GM18526 (cell line): ENCODE results near the gene SYAP1.
A peak's percentile ranks its signal among the peaks of the same experiment; 100 is the strongest.

ENCODE experiments used
- POLR2A ChIP-seq: IDR thresholded peaks from 3 replicates; pipeline ENCODE4 v1.6.1; 2011; ENCODE audit not compliant: insufficient read length; ENCODE audit errors: extremely low read depth

The SYAP1 gene

DNA sequence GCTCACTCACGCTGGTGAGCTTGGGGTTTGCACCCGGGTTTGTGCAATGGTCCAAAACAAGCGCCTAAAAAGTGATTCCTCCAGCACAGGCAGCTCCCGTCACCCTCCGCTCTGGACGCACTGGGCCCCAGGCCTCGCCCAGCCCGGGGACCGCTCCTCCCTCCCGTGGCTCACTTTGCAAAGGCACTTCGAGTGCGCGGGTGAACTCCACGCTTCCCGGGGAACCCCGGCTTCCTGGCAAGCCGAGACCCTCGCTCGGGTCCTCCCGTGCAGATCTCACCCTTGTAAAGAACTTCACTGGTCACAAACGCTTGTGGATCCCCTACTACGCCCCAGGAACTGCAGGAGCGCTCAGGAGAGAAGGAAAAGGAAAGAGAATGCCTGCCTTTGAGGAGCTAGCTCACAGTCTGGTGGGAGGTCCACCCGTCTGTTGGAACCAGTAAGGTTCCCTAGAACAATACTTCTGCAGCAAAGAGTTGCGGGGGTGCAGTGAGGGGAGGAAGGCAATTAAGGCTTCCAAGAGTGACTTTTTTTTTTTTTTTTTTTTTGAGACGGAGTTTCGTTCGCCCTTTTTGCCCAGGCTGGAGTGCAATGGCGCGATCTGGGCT lies 6.8 kb upstream of the SYAP1 start, which contains the start of gene CTPS2:
Gene CTPS2, minus strand, starts transcription at position 122 of the 608 bp plus-strand sequence. CDS start 9,767 bp downstream, outside the sequence.
- TF ChIP-seq POLR2A: peak; percentile 38

DNA sequence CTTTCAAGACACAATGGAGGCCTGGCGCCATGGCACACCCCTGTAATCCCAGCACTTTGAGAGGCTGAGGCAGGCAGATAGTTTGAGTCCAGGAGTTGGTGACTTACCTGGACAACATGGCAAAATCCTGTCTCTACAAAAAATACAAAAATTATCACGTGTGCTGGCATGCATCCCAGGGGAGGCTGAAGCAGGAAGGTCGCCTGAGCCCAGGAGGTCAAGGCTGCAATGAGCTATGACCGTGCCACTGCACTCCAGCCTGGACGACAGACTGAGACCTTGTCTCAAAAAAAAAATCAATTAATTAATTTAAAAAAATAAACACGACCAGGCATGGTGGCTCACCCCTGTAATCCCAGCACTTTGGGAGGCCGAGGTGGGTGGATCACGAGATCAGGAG lies 4.9 kb upstream of the SYAP1 start:
- no peak for TF ChIP-seq POLR2A

DNA sequence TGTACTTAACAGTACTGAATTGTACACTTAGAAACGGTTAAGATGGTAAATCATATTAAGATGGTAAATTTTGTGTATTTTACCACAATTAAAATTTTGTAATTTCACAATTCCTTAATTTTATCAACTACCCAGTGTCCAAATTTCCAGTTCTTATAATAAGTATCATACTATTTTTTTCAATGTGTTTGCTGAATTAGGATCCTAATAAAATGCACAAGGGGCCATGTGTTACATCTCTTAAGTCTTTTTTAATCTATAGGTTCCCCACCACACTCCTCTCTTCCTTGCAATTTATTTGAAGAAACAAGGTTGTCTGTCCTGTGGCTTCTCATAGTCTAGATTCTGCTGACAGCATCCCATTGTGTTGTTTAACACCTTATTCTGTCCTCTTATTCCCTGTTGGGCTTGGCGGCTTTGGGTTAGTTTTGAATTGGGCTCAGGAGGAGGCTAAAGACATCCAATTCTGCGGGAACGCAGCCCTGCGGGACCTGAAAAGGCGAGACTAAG lies 533 bp upstream of the SYAP1 start:
- TF ChIP-seq POLR2A: no peak

DNA sequence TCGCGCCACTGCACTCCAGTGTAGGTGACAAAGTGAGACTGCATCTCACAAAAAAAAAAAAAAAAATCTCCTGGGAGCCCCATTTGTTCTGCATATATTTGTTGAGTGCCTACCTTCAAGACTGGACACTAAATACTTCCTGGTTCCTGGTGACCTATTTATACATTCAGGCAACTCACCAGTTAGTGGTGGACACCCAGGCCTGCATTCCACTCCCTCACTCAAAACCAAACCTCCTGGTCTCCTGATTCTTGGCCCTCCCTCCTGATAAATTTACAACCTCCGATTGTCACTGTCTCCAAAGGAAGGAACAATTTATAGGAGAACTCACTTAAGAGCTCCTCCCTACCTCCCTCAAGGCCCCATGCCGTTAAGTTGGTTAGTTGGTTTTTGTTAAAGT lies 3.1 kb downstream of the SYAP1 start:
- TF ChIP-seq POLR2A: no peak

DNA sequence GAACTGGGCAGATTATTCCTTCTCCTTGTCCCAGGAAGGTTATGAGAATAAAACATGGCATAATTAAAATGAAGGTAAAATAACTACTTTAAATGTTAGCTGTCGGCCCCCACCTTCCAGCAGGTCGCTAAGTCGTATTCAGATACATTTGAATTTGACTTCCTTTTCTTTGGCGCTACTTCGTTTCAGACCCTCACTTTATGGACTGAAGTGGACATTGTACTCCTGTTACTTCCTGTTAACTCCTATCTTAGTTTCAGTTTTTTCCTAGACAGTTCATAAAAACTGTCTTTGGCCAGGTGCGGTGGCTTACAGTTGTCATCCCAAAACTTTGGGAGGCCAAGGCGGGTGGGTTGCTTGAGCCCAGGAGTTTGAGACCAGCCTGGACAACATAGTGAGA lies 5.7 kb downstream of the SYAP1 start:
- TF ChIP-seq POLR2A: no peak

DNA sequence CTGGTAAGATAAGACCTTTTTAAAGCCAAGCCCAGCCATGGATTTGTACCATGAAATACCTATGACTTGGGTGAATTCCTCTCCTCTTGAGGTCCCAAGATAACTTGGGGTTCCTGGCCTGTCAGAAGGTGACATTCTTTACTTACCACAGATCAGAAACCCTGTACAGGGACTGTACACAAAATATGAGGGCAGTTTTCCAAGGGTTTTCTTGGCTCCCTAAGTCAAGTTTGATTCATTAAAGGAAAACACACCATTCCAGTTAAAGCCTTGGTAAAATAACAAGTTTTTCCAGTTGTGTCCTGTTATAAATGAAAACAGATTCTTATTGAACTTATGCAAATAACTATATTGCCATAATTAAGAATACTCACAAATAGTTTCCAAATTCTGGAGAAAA lies 8.2 kb downstream of the SYAP1 start:
- TF ChIP-seq POLR2A: no peak

DNA sequence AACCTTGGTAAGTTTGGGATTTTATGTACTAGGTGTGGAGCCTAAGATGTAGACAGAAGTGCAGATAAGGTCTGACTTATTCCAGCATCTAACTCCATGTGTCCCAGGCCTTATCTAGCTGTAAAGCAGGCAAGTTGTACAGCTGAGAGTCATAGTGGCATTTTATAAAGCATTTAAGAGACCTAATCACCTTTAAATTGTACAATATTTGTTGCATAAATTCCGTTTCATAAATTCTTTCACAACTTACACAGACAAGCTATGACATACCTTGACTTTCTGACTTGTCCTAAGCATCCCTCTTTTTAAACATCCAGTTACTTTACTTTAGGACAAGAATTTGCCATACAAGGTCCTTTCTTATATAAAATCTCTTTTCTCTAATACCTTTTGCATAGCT lies 11.0 kb downstream of the SYAP1 start:
- no peak for TF ChIP-seq POLR2A

DNA sequence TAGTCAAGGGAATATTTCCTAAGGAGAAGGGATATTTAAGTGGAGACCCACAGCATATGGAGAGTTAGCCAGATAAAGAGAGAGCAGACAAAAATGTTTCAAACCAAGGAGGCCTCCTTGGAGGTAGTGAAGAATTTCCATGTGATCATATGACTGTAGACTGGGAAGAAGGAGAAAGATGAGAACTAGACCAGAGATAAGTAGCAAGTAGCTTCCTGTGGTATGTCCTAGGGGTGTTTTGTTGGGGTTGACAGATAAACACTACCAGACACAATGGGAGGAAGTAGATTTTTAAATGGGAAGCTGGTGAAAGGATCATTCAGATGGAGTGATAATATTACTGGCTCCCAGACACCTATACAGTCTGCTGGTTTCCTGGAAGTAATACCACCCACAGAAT lies 13.6 kb downstream of the SYAP1 start:
- TF ChIP-seq POLR2A: no peak

DNA sequence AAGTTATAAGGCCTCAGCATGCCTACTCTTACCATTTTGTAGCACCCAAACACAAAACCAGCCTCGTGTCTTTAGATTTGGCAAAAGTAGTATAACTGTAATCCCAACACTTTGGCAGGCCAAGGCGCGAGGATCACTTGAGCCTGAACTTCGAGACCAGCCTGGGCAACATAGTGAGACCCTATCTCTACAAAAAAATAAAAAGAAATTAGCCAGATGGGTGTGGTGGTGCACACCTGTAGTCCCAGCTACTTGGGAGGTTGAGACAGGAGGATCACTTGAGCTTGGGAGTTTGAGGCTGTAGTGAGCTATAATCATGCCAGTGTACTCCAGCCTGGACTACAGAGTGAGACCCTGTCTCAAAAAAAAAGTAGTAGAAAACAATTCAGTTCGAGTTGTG lies 17.6 kb downstream of the SYAP1 start:
- TF ChIP-seq POLR2A: no peak

DNA sequence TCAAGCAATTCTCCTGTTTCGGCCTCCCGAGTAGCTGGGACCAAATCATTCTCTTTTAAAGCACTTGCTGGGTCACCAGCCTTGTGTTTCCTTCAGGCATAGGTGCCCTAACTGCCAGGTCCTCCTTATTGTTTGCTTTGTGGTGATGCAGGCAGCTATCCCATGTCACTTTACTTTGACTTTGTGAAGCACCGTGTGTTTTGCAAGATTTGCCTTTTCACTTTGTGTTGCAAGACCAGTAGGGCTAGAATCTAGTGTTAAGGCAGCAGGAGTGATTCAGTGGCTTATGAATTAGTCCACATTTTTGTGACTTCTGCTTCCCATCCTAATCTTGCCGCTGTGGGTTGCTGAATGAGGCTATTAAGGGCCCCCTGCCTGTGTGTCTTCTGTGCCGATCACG lies 20.2 kb downstream of the SYAP1 start:
- TF ChIP-seq POLR2A: no peak

DNA sequence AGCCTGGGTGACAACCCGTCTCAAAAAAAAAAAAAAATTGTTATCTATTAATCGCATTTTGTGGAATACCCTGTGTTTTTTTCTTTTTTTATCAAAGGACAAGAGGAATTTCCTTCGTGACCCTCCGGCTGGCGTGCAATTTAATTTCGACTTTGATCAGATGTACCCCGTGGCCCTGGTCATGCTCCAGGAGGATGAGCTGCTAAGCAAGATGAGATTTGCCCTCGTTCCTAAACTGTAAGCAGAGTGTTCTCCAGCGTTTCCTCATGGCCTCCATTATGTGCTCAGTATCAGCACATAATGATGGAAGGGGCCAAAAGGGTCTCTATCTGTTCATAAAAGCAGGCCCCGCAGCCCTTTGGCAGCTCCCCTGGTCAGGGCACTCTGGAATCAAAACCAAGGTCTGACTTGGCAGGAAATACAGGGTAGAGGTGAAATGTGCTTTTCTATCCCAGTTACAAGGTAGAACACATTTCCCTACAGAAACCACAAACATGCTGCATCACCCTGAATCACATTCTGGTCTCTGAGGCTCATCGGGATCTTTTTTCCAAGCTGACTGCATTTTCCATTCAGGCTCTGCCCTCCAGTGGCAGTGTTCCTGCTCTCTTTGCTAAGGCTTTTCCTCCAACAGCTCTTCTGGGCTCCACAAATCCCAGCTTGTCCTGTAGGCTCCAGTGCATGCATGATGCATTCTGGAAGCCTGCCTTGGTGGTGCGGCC lies 24.4 kb downstream of the SYAP1 start:
- no peak for TF ChIP-seq POLR2A

DNA sequence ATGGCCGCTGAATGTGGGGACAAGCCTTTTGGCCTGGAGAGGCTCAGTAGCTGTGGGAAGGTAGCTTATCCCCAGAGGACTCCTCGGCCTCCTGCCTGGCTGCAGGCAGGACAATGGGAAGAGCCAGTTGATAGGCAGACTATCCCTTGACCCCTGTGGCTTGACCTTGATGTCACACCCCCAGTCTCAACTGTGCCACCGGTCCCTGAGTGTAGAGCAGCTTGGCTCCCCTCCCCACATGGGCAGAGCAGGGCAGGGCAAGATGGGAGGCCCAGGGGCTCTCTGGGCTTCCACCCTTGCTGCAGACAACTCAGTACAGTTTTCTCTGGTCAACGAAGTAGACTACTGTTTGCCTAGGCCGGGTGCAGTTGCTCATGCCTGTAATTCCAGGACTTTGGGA lies 25.7 kb downstream of the SYAP1 start:
- no peak for TF ChIP-seq POLR2A

DNA sequence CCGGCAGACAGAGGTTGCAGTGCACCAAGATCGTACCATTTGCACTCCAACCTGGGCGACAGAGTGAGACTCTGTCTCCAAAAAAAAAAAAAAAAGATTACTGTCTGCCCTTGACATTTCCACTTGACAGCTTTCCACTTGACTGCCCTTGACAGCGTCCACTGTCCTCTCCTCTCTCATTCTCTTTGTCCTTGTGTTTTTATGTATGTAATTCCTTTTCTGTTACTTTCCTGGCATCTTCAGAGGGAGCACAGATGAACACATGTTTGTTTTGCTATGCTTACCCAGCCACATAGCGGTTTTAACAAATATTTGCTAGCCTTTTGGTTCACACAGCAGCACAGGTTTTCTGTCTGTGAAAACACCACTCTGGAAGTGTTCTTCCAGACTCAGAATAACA lies 26.2 kb downstream of the SYAP1 start:
- no peak for TF ChIP-seq POLR2A

DNA sequence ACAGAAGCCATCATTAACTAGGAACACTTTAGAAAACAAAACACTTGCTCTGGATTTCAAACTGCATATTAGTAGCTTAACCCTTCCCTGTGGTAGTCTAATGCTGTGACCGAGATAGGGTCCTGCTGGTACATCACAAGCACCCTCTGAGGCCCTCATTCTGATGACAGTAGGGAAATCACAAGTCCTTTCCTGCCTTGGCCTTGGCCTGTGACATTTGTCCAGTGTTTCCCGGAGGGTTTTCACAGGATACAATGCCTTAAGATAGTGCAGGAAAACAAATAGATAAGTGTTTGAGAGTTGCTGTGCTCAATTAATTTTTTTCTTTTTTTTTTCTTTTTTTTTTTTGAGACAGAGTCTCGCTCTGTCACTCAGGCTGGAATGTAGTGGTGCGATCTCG lies 29.0 kb downstream of the SYAP1 start:
- TF ChIP-seq POLR2A: no peak

DNA sequence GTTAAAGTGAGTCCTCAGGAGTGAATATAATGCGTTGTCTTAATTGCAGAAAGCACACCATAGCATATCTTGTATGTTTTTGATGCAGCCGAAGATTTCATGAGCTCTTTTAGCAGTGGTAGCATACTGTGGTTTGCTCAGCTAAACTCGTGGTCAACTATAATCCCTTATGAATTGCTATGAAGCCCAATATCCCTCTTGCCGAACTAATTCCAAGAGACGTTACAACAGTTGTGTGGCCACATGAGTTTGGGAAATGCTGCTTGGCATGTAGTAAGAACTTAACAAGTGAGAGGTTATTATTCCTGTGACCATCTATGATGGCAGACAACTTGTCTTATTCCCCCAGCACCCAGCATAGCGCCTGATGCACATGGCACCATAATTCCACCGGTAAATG lies 30.7 kb downstream of the SYAP1 start:
- TF ChIP-seq POLR2A: no peak

DNA sequence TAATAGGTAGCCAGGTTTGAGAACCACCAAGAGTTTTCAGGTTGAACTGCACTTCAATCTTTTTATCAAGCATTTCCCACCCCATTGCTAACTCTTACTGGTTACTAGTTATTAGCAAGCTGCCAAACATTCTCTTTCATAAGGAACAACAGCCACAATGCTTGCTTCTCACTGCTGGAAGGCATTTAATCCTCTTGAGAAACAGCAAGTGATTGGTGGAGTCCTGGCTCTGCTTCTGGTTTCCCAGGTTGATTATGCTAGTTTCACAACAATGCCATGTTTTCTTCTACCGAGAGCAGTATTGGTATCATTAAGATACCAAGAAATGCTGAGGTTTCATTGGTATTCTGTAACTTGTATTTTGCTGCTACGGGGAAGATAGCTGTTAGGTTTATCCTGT lies 34.6 kb downstream of the SYAP1 start:
- TF ChIP-seq POLR2A: no peak

DNA sequence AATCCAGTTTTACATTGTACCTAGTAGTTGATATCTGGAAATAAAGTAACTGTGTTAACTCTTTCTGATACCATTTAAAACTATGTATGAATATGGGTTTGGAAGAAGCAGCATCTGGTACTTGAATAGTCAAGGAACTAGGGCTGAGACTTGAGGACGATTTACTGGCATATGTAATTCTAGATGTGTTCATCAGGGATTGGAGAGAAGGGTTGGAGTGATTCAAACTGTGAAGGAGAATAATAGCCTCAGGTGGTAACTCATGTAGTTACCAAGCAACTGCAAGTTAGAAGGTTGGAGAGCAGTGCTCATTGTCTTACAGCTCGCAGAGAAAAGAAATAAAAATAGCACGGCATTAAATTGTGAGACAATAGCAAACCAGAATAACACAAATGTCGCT lies 37.3 kb downstream of the SYAP1 start:
- TF ChIP-seq POLR2A: no peak
